Trophoblast cell (in vitro differentiated cells and primary cell): ENCODE measurements around the gene PIGV.

Source experiments
- DNase-seq, 2 donors: peaks; one replicate each; pipeline ENCODE4 v3.0.0-alpha.2; 2016
- H2AFZ ChIP-seq: 2 replicates; pipeline ENCODE4 v1.6.1; 2013; ENCODE audit warnings: low read length, moderate library complexity, mild to moderate bottlenecking; ENCODE audit not compliant: insufficient read depth, poor library complexity
- H2AK5ac ChIP-seq: 2 replicates; pipeline ENCODE4 v1.6.1; 2013; ENCODE audit warnings: mild to moderate bottlenecking, low read length
- H2BK120ac ChIP-seq: 2 replicates; pipeline ENCODE4 v1.6.1; 2013; ENCODE audit warnings: low read length, mild to moderate bottlenecking, moderate library complexity; ENCODE audit not compliant: insufficient read depth, poor library complexity
- H2BK12ac ChIP-seq: 2 replicates; pipeline ENCODE4 v1.6.1; 2013; ENCODE audit warnings: mild to moderate bottlenecking, low read length, moderate library complexity
- H2BK5ac ChIP-seq: 2 replicates; pipeline ENCODE4 v1.6.1; 2013; ENCODE audit warnings: low read length, low read depth, moderate library complexity, mild to moderate bottlenecking; ENCODE audit not compliant: poor library complexity
- H3K14ac ChIP-seq: 2 replicates; pipeline ENCODE4 v1.6.1; 2013; ENCODE audit warnings: mild to moderate bottlenecking, low read length
- H3K18ac ChIP-seq: 2 replicates; pipeline ENCODE4 v1.6.1; 2013; ENCODE audit warnings: mild to moderate bottlenecking, low read length
- H3K23ac ChIP-seq: 2 replicates; pipeline ENCODE4 v1.6.1; 2013; ENCODE audit warnings: low read length
- H3K27ac ChIP-seq: 2 replicates; pipeline ENCODE4 v1.5.1; 2013; ENCODE audit warnings: low read depth, mild to moderate bottlenecking, inconsistent platforms, low read length, moderate library complexity
- H3K27me3 ChIP-seq: 2 replicates; pipeline ENCODE4 v1.6.1; 2013; ENCODE audit warnings: inconsistent platforms, mild to moderate bottlenecking, low read length, moderate library complexity; ENCODE audit not compliant: insufficient read depth
- H3K36me3 ChIP-seq, 2 experiments: 1 replicate in 1 of 2; 2 replicates in 1 of 2; pipeline ENCODE4 v1.6.1; 2013; ENCODE audit warnings: low read length in 2 of 2, mild to moderate bottlenecking in 2 of 2, moderate library complexity in 1 of 2; ENCODE audit not compliant: insufficient read depth in 2 of 2, control insufficient read depth in 1 of 2
- H3K4ac ChIP-seq: 2 replicates; pipeline ENCODE4 v1.6.1; 2013; ENCODE audit warnings: low read depth, mild to moderate bottlenecking, low read length, moderate library complexity
- H3K4me1 ChIP-seq, 2 experiments: 1 replicate in 1 of 2; 2 replicates in 1 of 2; pipeline ENCODE4 v1.6.1; 2013; ENCODE audit warnings: low read length in 2 of 2, mild to moderate bottlenecking in 2 of 2, moderate library complexity in 1 of 2; ENCODE audit not compliant: insufficient read depth in 2 of 2, control insufficient read depth in 1 of 2
- H3K4me2 ChIP-seq: 2 replicates; pipeline ENCODE4 v1.6.1; 2013; ENCODE audit warnings: inconsistent platforms, mild to moderate bottlenecking, low read length, moderate library complexity
- H3K4me3 ChIP-seq: 2 replicates; pipeline ENCODE4 v1.5.1; 2013; ENCODE audit warnings: mild to moderate bottlenecking, low read depth, low read length, inconsistent platforms
- H3K79me1 ChIP-seq: one replicate; pipeline ENCODE4 v1.6.1; 2013; ENCODE audit warnings: low read length
- H3K79me2 ChIP-seq: 2 replicates; pipeline ENCODE4 v1.6.1; 2013; ENCODE audit warnings: low read length, mild to moderate bottlenecking; ENCODE audit not compliant: control insufficient read depth, insufficient read depth, poor library complexity
- H3K9ac ChIP-seq: 2 replicates; pipeline ENCODE4 v1.6.1; 2013; ENCODE audit warnings: mild to moderate bottlenecking, low read length
- H3K9me3 ChIP-seq: 2 replicates; pipeline ENCODE4 v1.6.1; 2013; ENCODE audit warnings: low read depth, mild to moderate bottlenecking, control low read depth, inconsistent platforms, low read length; ENCODE audit not compliant: insufficient read depth
- H4K12ac ChIP-seq: 2 replicates; pipeline ENCODE4 v1.6.1; 2013; ENCODE audit warnings: low read depth, mild to moderate bottlenecking, low read length, moderate library complexity
- H4K8ac ChIP-seq: 2 replicates; pipeline ENCODE4 v1.6.1; 2013; ENCODE audit warnings: low read depth, mild to moderate bottlenecking, low read length, moderate library complexity
- H4K91ac ChIP-seq: one replicate; pipeline ENCODE4 v1.6.1; 2013; ENCODE audit warnings: low read depth, mild to moderate bottlenecking, low read length, moderate library complexity
- WGBS: extraction: QIAGEN DNeasy Blood & Tissue Kit; methylation state at CpG from one replicate; pipeline ENCODE4 v1.1.7; 2013; ENCODE audit warnings: missing lambda C conversion rate; ENCODE audit not compliant: insufficient read length, insufficient coverage; ENCODE audit errors: extremely low coverage; 5-methylcytosine and 5-hydroxymethylcytosine counted together

The PIGV gene

DNA sequence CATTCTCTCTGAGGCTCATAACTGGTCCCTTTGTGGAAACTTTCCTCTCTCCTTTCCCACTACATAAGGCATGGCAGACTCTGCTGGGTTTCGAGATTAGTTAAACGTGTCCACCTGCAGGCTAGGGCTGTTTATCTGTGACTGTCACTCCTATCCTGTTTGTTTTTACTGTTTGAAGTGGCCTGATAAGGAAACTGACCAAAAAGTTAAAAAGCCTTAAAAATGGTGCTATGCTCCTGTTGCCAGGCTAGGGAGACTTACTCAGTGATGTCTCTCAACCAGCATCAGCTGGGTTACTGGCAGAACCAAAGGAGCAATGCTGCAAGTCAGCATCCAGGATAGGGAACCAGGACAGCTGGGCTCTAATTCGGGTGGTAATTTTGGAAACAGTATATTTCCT is 3.9 kb downstream of the PIGV start:
- H3K18ac ChIP-seq = no peak overlapping the region
- no CpG with 5 or more reads among the region's 3 CpGs for WGBS
- no peak overlapping the region for H2BK120ac ChIP-seq
- peaks cover 17% of the 10 kb centered on the region for H3K79me1 ChIP-seq
- H3K4me2 ChIP-seq = no peak overlapping the region
- no peak overlapping the region for H2BK12ac ChIP-seq
- H3K36me3 ChIP-seq = peaks cover 9 to 12% of the 10 kb centered on the region in 2 experiments
- H3K4ac ChIP-seq = no peak overlapping the region
- H2AFZ ChIP-seq = no peak overlapping the region
- no peak overlapping the region for H3K27ac ChIP-seq
- H4K91ac ChIP-seq = no peak overlapping the region
- H3K9ac ChIP-seq = no peak overlapping the region
- no peak overlapping the region for H2AK5ac ChIP-seq
- no peak overlapping the region for H4K8ac ChIP-seq
- peaks cover 12 to 14% of the 10 kb centered on the region in 2 experiments for H3K4me1 ChIP-seq
- no peaks in the 10 kb centered on the region for H3K27me3 ChIP-seq
- peaks cover 9% of the 10 kb centered on the region for H3K79me2 ChIP-seq
- no peak overlapping the region for H3K14ac ChIP-seq
- H3K23ac ChIP-seq = no peak overlapping the region
- DNase-seq = no peak
- H3K4me3 ChIP-seq = no peak overlapping the region
- no peak overlapping the region for H2BK5ac ChIP-seq
- no peaks in the 10 kb centered on the region for H3K9me3 ChIP-seq
- no peak overlapping the region for H4K12ac ChIP-seq

DNA sequence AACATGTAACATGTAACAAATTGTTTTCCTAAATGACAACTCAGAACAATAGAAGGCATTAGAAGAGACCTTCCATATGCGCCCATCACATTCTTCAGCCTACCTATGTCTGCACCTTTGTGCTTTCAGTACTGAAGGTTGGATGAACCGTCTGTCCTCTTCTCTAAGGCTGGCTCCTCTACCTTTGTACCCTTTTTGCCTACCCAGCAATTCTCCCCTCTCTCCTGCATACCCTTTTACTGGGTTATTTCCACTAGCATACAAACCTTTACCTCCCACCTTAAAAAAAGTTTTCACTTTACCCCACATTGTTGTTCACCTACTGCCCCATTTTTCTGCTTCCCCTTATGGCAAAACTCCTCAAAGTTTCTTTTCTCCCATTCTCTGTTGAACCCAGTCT is 5.2 kb downstream of the PIGV start:
- Histone ChIP-seq H3K23ac (no peak overlapping the region), H3K14ac (no peak overlapping the region), H2BK120ac (no peak overlapping the region), H3K79me1 (peaks cover 12% of the 10 kb centered on the region), H2BK12ac (no peak overlapping the region), H2AK5ac (no peak overlapping the region), H3K4me1 (peaks cover 7 to 14% of the 10 kb centered on the region in 2 experiments), H3K4me2 (no peak overlapping the region), H4K91ac (no peak overlapping the region), H2AFZ (no peak overlapping the region), H4K12ac (no peak overlapping the region), H3K9ac (no peak overlapping the region), H3K4ac (no peak overlapping the region), H3K9me3 (no peaks in the 10 kb centered on the region), H4K8ac (no peak overlapping the region), H2BK5ac (no peak overlapping the region), H3K27me3 (no peaks in the 10 kb centered on the region), H3K4me3 (no peak overlapping the region), H3K79me2 (peaks cover 4% of the 10 kb centered on the region), H3K18ac (no peak overlapping the region), H3K27ac (no peak overlapping the region), H3K36me3 (peaks cover 9 to 12% of the 10 kb centered on the region in 2 experiments)
- DNase-seq = no peak
- no CpG with 5 or more reads among the region's 2 CpGs for WGBS

DNA sequence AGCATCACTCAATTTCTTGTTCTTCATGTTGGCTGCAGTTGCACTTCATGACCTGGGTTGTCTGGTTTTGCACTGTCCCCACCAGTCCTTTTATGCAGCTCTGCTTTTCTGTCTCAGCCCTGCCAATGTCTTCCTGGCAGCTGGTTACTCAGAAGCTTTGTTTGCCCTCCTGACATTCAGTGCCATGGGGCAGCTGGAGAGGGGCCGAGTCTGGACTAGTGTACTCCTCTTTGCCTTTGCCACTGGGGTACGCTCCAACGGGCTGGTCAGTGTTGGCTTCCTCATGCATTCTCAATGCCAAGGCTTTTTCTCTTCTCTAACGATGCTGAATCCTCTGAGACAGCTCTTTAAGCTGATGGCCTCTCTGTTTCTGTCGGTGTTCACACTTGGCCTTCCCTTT is 6.6 kb downstream of the PIGV start:
- no peak overlapping the region for H2BK120ac ChIP-seq
- H3K4me3 ChIP-seq = peak overlapping the region; percentile 7
- no peak overlapping the region for H3K9ac ChIP-seq
- no peak overlapping the region for H3K14ac ChIP-seq
- H3K4me1 ChIP-seq = peaks cover under 1 to 9% of the 10 kb centered on the region in 2 experiments
- no peak overlapping the region for H3K27ac ChIP-seq
- no peak overlapping the region for H2AK5ac ChIP-seq
- no peaks in the 10 kb centered on the region for H3K79me2 ChIP-seq
- no peak overlapping the region for H3K18ac ChIP-seq
- no peaks in the 10 kb centered on the region for H3K27me3 ChIP-seq
- peak overlapping the region; percentile 23 for H3K23ac ChIP-seq
- H3K4ac ChIP-seq = no peak overlapping the region
- peaks cover 3% of the 10 kb centered on the region for H3K79me1 ChIP-seq
- no peaks in the 10 kb centered on the region for H3K9me3 ChIP-seq
- no peak for DNase-seq
- H2AFZ ChIP-seq = no peak overlapping the region
- no peak overlapping the region for H2BK5ac ChIP-seq
- no peak overlapping the region for H4K91ac ChIP-seq
- H2BK12ac ChIP-seq = no peak overlapping the region
- no peak overlapping the region for H4K8ac ChIP-seq
- WGBS = no CpG with 5 or more reads among the region's 5 CpGs
- peaks cover 9 to 12% of the 10 kb centered on the region in 2 experiments for H3K36me3 ChIP-seq
- H3K4me2 ChIP-seq = no peak overlapping the region
- H4K12ac ChIP-seq = no peak overlapping the region

DNA sequence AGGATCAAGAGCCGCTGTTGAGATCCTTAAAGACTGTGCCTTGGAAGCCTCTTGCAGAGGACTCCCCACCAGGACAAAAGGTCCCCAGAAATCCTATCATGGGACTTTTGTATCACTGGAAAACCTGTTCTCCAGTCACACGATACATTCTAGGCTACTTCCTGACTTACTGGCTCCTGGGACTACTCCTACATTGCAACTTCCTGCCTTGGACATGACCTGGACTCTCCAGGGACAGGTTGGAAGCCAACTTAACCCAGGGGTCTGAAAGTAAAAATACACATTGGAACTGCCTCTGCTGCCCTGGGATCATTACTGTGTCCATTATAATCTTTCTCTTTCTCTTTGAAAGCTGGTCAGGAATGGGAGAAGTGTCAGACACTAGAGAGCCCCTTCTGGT is 9.9 kb downstream of the PIGV start:
- Histone ChIP-seq H3K27me3 (no peaks in the 10 kb centered on the region), H3K36me3 (peaks cover 9 to 12% of the 10 kb centered on the region in 2 experiments), H3K4me1 (peaks cover 7 to 16% of the 10 kb centered on the region in 2 experiments), H3K4me3 (no peak overlapping the region), H3K14ac (no peak overlapping the region), H3K18ac (no peak overlapping the region), H3K9ac (no peak overlapping the region), H4K8ac (no peak overlapping the region), H2BK5ac (no peak overlapping the region), H2AK5ac (no peak overlapping the region), H3K4me2 (no peak overlapping the region), H3K4ac (no peak overlapping the region), H4K12ac (no peak overlapping the region), H2BK12ac (no peak overlapping the region), H3K9me3 (no peaks in the 10 kb centered on the region), H3K23ac (no peak overlapping the region), H2BK120ac (no peak overlapping the region), H4K91ac (no peak overlapping the region), H3K79me1 (peaks cover 8% of the 10 kb centered on the region), H2AFZ (no peak overlapping the region), H3K79me2 (no peaks in the 10 kb centered on the region), H3K27ac (peak overlapping the region; percentile 12)
- WGBS = no CpG with 5 or more reads among the region's 2 CpGs
- DNase-seq = no peak
